Measurements from ENCODE around the gene POM121L2. TPM values are rescaled to one million over a fixed set of nuclear protein-coding genes. Genes with fewer than 3 reads are reported as not detected.

POM121L2 gene
- total RNA-seq, 1 donor, result not detected

- no peak overlapping the region for H3K4me3 ChIP-seq (ENCODE audit: low read depth, low read length)
- TF ChIP-seq CTCF (IDR thresholded peaks at IDR 0.05; ENCODE audit: insufficient read depth, low read length), result no peak
- DNase-seq (ENCODE audit: low read depth), result no peak
Observed at GRCh38 chr6:27260836-27261375, 51.2 kb downstream of the POM121L2 start.

GRCh38 chr6:27260369-27260768, 51.7 kb downstream of the POM121L2 start:
- no peak for DNase-seq (ENCODE audit: low read depth)
- TF ChIP-seq CTCF (IDR thresholded peaks at IDR 0.05; ENCODE audit: insufficient read depth, low read length), result no peak
- no peak overlapping the region for H3K4me3 ChIP-seq (ENCODE audit: low read depth, low read length)

Other genes starting within 250 kb of the POM121L2 start
- not detected in 2 replicates for gene PRSS16, start 64.6 kb downstream of the POM121L2 start, total RNA-seq (ENCODE audit: low replicate concordance)
- 1.4 and 3.0 TPM in 2 replicates for gene ZNF391, start 76.5 kb upstream of the POM121L2 start, total RNA-seq (ENCODE audit: low replicate concordance)
- 6.5 and 12.2 TPM in 2 replicates for gene ZNF184, start 160.8 kb upstream of the POM121L2 start, total RNA-seq (ENCODE audit: low replicate concordance)